ENCODE measurements around the gene GFOD2.

- no peak for TF ChIP-seq REST (IDR thresholded peaks at IDR 0.05; ENCODE audit: borderline replicate concordance in 1 of 2, low read depth in 1 of 2, low read length in 2 of 2)
- no peak for TF ChIP-seq CEBPB (IDR thresholded peaks at IDR 0.05; ENCODE audit: borderline replicate concordance, low read depth, low read length)
- TF ChIP-seq ZNF776 (CRISPR knock-in tag; IDR thresholded peaks at IDR 0.05), result no peak
- TF ChIP-seq SMARCE1 (IDR thresholded peaks at IDR 0.05; ENCODE audit: borderline replicate concordance), result no peak
- no peak for TF ChIP-seq EP300 (IDR thresholded peaks at IDR 0.05; ENCODE audit: low read depth in 2 of 2, low read length in 2 of 2)
- TF ChIP-seq EP300 (CRISPR knock-in tag; IDR thresholded peaks at IDR 0.05; ENCODE audit: borderline replicate concordance), result no peak
- no peak for TF ChIP-seq ELF1 (CRISPR knock-in tag; IDR thresholded peaks at IDR 0.05)
- no peak for TF ChIP-seq ZNF224 (CRISPR knock-in tag; IDR thresholded peaks at IDR 0.05)
- TF ChIP-seq CTCF (CRISPR knock-in tag; IDR thresholded peaks at IDR 0.05), result no peak
- no peak for TF ChIP-seq ZC3H4 (CRISPR knock-in tag; IDR thresholded peaks at IDR 0.05; ENCODE audit: borderline replicate concordance)
- no peak for TF ChIP-seq TBP (CRISPR knock-in tag; IDR thresholded peaks at IDR 0.05)
- TF ChIP-seq NFE2L2 (IDR thresholded peaks at IDR 0.05; ENCODE audit: low read length), result no peak
These were observed 42.2 kb downstream of the GFOD2 start for GRCh38 chr16:67676939-67677338.
